ENCODE data around the gene TBL1X. TPM values are rescaled to one million over a fixed set of nuclear protein-coding genes. Genes with fewer than 3 reads are reported as not detected.

The TBL1X gene
- polyA plus RNA-seq, 3 donors, result 12.5 to 19.5 (median 13.8) TPM

DNA sequence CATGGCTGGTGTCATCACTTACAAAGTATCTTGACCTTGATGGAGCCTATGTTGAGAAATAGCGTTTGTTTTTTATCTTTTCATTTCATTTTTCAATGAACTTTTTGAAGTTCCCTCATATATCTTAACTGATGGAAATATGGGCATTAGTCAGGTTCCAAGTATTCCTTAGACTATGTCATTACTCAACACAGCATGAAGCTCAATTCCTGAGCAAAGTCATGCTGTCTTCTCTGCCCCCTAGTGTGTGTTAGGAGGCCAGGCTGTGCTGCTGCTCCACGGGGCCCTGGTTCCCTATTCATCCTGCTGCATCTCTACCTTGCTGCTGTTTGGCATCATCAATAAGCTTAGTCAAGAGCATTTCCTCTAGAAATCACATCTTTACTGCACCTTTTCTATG lies 259.9 kb downstream of the TBL1X start:
- H3K27ac ChIP-seq (ENCODE audit: low read depth in 1 of 2, low read length in 2 of 2), result no peak overlapping the region
- no peak overlapping the region for H3K9ac ChIP-seq (ENCODE audit: insufficient read depth, low read length, poor library complexity, severe bottlenecking)
- H3K79me2 ChIP-seq (ENCODE audit: insufficient read depth, low read length), result no peaks in the 10 kb centered on the region
- no CpG with 5 or more reads among the region's 2 CpGs for WGBS (ENCODE audit: insufficient coverage)
- Mint-ChIP-seq H3K27ac (no peak overlapping the region), H3K4me3 (no peak overlapping the region), H3K9me3 (peaks cover 22 to 58% (median 44%) of the 10 kb centered on the region in 7 donors), H3K4me1 (peaks cover 4% of the 10 kb centered on the region), H3K36me3 (peaks cover 13% of the 10 kb centered on the region in 2 donors), H3K27me3 (ENCODE audit: low read depth in 3 of 3) (peaks cover 3 to 9% (median 4%) of the 10 kb centered on the region in 3 donors)
- H3K36me3 ChIP-seq (replicated peaks in 1 of 2; ENCODE audit: control insufficient read depth in 1 of 2, insufficient read depth in 2 of 2, low read length in 2 of 2), result peaks cover 0 to 11% of the 10 kb centered on the region in 2 donors
- no peak overlapping the region for H3K4me3 ChIP-seq (replicated peaks in 1 of 3; ENCODE audit: low read depth in 2 of 3, low read length in 3 of 3)
- no peaks in the 10 kb centered on the region for H4K20me1 ChIP-seq (ENCODE audit: insufficient read depth, low read length)
- H3K9me3 ChIP-seq (replicated peaks in 1 of 2; ENCODE audit: control insufficient read depth in 1 of 2, insufficient read depth in 1 of 2, low read length in 2 of 2), result peaks cover 41 to 64% of the 10 kb centered on the region in 2 donors
- no peak for DNase-seq
- TF ChIP-seq, protein P1, sequence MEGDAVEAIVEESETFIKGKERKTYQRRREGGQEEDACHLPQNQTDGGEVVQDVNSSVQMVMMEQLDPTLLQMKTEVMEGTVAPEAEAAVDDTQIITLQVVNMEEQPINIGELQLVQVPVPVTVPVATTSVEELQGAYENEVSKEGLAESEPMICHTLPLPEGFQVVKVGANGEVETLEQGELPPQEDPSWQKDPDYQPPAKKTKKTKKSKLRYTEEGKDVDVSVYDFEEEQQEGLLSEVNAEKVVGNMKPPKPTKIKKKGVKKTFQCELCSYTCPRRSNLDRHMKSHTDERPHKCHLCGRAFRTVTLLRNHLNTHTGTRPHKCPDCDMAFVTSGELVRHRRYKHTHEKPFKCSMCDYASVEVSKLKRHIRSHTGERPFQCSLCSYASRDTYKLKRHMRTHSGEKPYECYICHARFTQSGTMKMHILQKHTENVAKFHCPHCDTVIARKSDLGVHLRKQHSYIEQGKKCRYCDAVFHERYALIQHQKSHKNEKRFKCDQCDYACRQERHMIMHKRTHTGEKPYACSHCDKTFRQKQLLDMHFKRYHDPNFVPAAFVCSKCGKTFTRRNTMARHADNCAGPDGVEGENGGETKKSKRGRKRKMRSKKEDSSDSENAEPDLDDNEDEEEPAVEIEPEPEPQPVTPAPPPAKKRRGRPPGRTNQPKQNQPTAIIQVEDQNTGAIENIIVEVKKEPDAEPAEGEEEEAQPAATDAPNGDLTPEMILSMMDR (IDR thresholded peaks at IDR 0.05), result no peak
- H2AFZ ChIP-seq (ENCODE audit: insufficient read depth, low read depth, low read length, poor library complexity, severe bottlenecking), result no peak overlapping the region
- H3K27me3 ChIP-seq (ENCODE audit: control insufficient read depth in 2 of 2, insufficient read depth in 2 of 2, low read length in 2 of 2), result no peaks in the 10 kb centered on the region
- intact Hi-C loops (cut with micrococcal nuclease), result no loop called here
- no peaks in the 10 kb centered on the region for H3K4me1 ChIP-seq (ENCODE audit: control insufficient read depth in 1 of 2, insufficient read depth in 2 of 2, low read length in 2 of 2)
- no peak overlapping the region for H3K4me2 ChIP-seq (replicated peaks; ENCODE audit: extremely low read depth, low read length, poor library complexity, severe bottlenecking)

DNA sequence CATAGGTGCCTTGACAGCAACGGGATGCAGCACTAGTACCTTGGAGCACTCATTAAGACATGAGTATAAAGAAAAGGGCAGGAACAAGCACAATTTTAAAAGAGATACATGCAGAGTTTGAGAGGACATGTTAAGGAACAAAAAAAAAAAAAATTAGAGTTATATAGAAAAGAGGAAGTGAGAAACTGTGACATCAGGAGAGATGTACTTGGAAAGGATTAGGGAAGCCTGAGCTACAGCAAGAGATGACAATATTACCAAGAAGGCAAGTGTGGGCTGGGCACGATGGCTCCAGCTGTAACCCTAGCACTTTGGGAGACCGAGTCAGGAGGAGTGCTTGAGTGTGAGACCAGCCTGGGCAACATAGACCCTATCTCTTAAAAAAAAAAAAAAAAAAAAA lies 263.4 kb downstream of the TBL1X start:
- H3K27me3 ChIP-seq (ENCODE audit: control insufficient read depth in 2 of 2, insufficient read depth in 2 of 2, low read length in 2 of 2), result no peaks in the 10 kb centered on the region
- DNase-seq, result peak; percentile 23 to 37 (median 31)
- no peak overlapping the region for H2AFZ ChIP-seq (ENCODE audit: insufficient read depth, low read depth, low read length, poor library complexity, severe bottlenecking)
- H3K27ac ChIP-seq (ENCODE audit: low read depth in 1 of 2, low read length in 2 of 2), result no peak overlapping the region
- no peaks in the 10 kb centered on the region for H3K4me1 ChIP-seq (ENCODE audit: control insufficient read depth in 1 of 2, insufficient read depth in 2 of 2, low read length in 2 of 2)
- peaks cover 3 to 4% (median 3%) of the 10 kb centered on the region in 3 donors for H3K27me3 Mint-ChIP-seq (ENCODE audit: low read depth in 3 of 3)
- no peak overlapping the region for H3K9ac ChIP-seq (ENCODE audit: insufficient read depth, low read length, poor library complexity, severe bottlenecking)
- no peaks in the 10 kb centered on the region for H3K79me2 ChIP-seq (ENCODE audit: insufficient read depth, low read length)
- no peaks in the 10 kb centered on the region for H4K20me1 ChIP-seq (ENCODE audit: insufficient read depth, low read length)
- no peak overlapping the region for H3K4me3 ChIP-seq (replicated peaks in 1 of 3; ENCODE audit: low read depth in 2 of 3, low read length in 3 of 3)
- WGBS (ENCODE audit: insufficient coverage), result no CpG with 5 or more reads among the region's 3 CpGs
- peak overlapping the region in 1 of 7 donors; percentile 26 for H3K27ac Mint-ChIP-seq
- H3K36me3 ChIP-seq (replicated peaks in 1 of 2; ENCODE audit: control insufficient read depth in 1 of 2, insufficient read depth in 2 of 2, low read length in 2 of 2), result no peaks in the 10 kb centered on the region
- H3K9me3 Mint-ChIP-seq, result peaks cover 8 to 29% (median 19%) of the 10 kb centered on the region in 7 donors
- no peak overlapping the region for H3K4me3 Mint-ChIP-seq
- intact Hi-C loops (cut with micrococcal nuclease), result no loop called here
- TF ChIP-seq, protein P1 (IDR thresholded peaks at IDR 0.05), result no peak
- peaks cover 14 to 41% of the 10 kb centered on the region in 2 donors for H3K9me3 ChIP-seq (replicated peaks in 1 of 2; ENCODE audit: control insufficient read depth in 1 of 2, insufficient read depth in 1 of 2, low read length in 2 of 2)
- peaks cover 4% of the 10 kb centered on the region for H3K4me1 Mint-ChIP-seq
- no peak overlapping the region for H3K4me2 ChIP-seq (replicated peaks; ENCODE audit: extremely low read depth, low read length, poor library complexity, severe bottlenecking)
- H3K36me3 Mint-ChIP-seq, result no peaks in the 10 kb centered on the region
